HTERT RPE-1 (cell line): ENCODE results near the gene CLIP3.
"Not testable (repeated sequence)": the region's sequence is repeated elsewhere in the genome, so short reads cannot be mapped to it uniquely, and the experiment has no call there.

ENCODE experiments used
- in situ Hi-C: fragments of 300-500 bp; cut with MboI; formaldehyde crosslinking; loops from 4 replicates; pipeline ENCODE4 v1.14.3; 2020; ENCODE audit warnings: low sequenced_read_pairs

Gene CLIP3

GRCh38 chr19:36009220-36009619, 23.5 kb downstream of the CLIP3 start:
- in situ Hi-C loops = no loop called here

- in situ Hi-C loops = no loop called here
Observed at GRCh38 chr19:36008336-36008978, 24.2 kb downstream of the CLIP3 start, which contains the start of gene SYNE4. Gene SYNE4, minus strand, starts transcription at chr19:36008813. Its CDS starts 132 bp downstream, at chr19:36008681.

- in situ Hi-C loops = no loop called here
Observed at GRCh38 chr19:36006955-36007354, 25.7 kb downstream of the CLIP3 start.

GRCh38 chr19:36003284-36003683, 29.4 kb downstream of the CLIP3 start:
- in situ Hi-C loops = no loop called here

GRCh38 chr19:36001605-36002004, 31.1 kb downstream of the CLIP3 start:
- in situ Hi-C loops = no loop called here

GRCh38 chr19:35996777-35997176, 35.9 kb downstream of the CLIP3 start:
- in situ Hi-C loops = no loop called here

GRCh38 chr19:35995048-35995993, 37.4 kb downstream of the CLIP3 start, which contains the start of gene SDHAF1:
Gene SDHAF1, plus strand, starts transcription at chr19:35995188. Its CDS starts 87 bp downstream, at chr19:35995275.
- in situ Hi-C loops = no loop called here

GRCh38 chr19:35993923-35994598, 38.6 kb downstream of the CLIP3 start:
- in situ Hi-C loops = no loop called here

GRCh38 chr19:35992907-35993765, 39.5 kb downstream of the CLIP3 start:
- in situ Hi-C loops = no loop called here

- in situ Hi-C loops = no loop called here
Observed at GRCh38 chr19:35991731-35992450, 40.8 kb downstream of the CLIP3 start.

- in situ Hi-C loops = no loop called here
Observed at GRCh38 chr19:35990771-35991730, 41.6 kb downstream of the CLIP3 start.

- in situ Hi-C loops = no loop called here
Observed at GRCh38 chr19:35990156-35990555, 42.5 kb downstream of the CLIP3 start.

- in situ Hi-C loops = no loop called here
Observed at GRCh38 chr19:35988824-35989223, 43.8 kb downstream of the CLIP3 start.

GRCh38 chr19:35987571-35987896, 45.1 kb downstream of the CLIP3 start:
- in situ Hi-C loops = no loop called here

GRCh38 chr19:35986664-35987570, 45.8 kb downstream of the CLIP3 start:
- in situ Hi-C loops = no loop called here

GRCh38 chr19:35986111-35986510, 46.6 kb downstream of the CLIP3 start:
- in situ Hi-C loops = no loop called here

- in situ Hi-C loops = no loop called here
Observed at GRCh38 chr19:35983177-35983576, 49.5 kb downstream of the CLIP3 start.

- in situ Hi-C loops = not testable (repeated sequence)
Observed at GRCh38 chr19:35980997-35981396, 51.7 kb downstream of the CLIP3 start.
